Retina (tissue), 1 donor: ENCODE measurements around the gene SPATA33.
"Not testable (repeated sequence)": the region's sequence is repeated elsewhere in the genome, so short reads cannot be mapped to it uniquely, and the experiment has no call there.

Experiments used
- DNase-seq: peaks from one replicate; pipeline ENCODE4 v3.0.0-alpha.2; 2016

SPATA33 gene

GRCh38 chr16:89667000-89667399 is 9.4 kb downstream of the SPATA33 start:
- DNase-seq, result not testable (repeated sequence)

DNA sequence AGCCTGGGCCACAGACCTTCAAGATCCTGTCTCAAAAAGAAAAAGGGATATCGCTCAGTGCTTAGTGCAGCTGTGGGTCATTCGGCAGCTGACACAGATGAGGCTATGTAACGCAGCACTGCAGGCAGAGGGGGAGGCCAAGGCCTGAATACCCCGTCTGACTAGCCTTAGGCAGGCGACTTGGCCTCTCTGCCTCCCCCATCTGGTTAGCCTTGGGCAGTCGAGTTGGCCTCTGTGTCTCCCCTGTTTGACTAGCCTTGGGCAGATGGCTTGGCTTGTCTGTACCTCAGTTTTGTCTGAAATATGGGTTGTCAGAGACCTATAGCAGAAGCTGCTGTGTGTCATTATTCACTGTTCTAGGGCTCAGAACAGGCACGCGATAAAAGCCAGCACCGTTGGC is 10.0 kb downstream of the SPATA33 start:
- no peak for DNase-seq

- DNase-seq, result no peak
Observed at GRCh38 chr16:89668790-89669158, 11.1 kb downstream of the SPATA33 start.

GRCh38 chr16:89669755-89670154 is 12.1 kb downstream of the SPATA33 start:
- no peak for DNase-seq

DNA sequence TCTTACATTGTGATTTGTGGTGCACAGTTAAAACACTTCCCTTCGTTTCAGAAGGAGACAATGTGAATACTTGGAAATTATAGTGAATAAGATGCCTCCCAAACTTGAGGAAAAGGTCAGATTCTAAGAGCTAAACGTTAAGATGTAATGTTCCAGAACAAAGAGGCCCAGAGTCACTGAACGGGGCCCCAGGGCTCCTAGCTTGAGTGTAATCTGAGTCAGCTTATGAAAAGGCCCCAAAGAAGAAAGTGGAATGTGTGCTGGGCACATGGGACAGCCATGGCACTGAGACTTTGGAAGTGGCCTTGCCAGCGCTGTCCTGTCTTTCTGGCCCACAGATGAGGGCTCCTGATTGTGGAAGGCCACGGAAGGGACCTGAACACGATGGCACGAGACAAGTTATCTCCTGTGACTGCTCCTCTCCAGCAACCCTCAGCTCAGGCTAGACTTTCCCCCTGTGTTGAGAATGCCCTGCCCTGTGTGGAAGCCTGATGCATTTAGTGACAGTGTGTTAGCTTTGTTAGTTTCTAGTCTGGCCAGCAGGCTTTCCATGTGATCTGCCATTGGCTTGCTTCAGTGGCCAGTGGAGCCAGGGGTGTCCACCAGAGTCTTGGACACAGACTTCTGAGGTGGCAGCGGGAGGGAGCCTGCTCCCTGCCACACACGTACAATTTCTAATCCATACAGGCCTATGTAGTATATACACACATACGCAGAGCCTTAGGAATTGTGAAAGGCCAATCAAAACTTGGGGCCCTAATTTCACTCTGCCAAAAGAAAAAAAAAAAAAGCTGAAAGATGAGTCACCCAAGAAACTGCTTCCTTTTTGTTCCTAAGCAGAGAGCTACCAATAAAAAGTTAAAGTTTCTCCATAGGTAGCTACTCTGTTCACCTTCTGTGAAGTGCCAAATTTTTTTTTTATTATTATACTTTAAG is 13.1 kb downstream of the SPATA33 start:
- no peak for DNase-seq

DNA sequence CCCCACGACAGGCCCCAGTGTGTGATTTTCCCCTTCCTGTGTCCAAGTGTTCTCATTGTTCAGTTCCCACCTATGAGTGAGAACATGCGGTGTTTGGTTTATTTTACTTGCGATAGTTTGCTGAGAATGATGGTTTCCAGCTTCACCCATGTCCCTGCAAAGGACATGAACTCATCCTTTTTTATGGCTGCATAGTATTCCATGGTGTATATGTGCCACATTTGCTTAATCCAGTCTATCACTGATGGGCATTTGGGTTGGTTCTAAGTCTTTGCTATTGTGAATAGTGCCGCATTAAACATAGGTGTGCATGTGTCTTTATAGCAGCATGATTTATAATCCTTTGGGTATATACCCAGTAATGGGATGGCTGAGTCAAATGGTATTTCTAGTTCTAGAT is 13.9 kb downstream of the SPATA33 start:
- DNase-seq, result not testable (repeated sequence)

DNA sequence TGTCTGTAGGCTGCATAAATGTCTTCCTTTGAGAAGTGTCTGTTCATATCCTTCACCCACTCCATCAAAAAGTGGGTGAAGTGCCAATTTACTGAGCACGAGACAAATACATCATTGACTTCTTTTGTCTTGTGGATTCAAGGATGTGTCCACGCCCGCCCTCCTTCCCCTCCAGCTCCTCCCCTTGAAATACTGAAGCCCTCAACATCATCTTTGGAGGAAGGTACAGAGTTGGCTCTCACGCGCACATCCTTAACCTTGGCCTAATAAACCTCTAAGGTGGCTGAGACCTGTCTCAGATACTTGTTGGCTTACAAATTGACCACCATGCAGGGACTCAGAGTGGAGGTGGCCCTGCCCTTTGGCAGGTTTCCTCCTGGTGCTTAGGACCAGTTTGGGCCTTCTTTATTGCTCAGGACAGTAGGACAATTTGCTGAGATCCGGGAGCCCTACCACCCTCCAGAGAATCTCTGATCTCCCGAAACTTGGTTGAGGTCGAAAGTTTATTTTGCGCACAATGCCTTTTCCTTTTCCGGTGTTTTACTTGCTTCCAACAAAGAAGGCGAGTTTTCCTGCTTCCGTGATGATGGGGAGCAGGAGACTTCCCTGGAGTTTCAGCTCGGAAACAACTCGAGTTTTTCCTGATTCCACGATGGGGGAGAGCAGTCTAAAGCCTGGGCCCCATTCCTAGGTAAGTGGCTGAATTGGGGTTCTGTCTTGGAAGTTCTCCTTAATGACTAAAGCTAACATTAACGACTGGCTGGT is 14.7 kb downstream of the SPATA33 start:
- DNase-seq, result no peak

- DNase-seq, result no peak
Observed at GRCh38 chr16:89678258-89678657, 20.6 kb downstream of the SPATA33 start.

DNA sequence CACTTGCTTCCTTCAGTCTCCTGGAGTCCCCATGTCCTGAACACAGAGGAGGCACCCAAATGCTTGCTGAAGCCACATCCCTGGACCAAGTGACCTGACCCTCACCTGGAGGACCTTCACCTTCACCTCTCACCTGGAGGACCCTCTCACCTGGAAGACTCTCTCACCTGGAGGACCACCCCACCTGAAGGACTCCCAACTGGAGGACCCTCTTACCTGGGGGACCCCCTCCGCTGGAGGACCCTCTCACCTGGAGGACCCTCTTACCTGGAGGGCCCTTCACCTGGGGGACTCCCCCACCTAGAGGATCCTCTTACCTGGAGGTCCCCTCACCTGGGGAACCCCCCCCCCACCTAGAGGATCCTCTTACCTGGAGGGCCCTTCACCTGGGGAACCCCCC is 28.3 kb downstream of the SPATA33 start:
- no peak for DNase-seq

DNA sequence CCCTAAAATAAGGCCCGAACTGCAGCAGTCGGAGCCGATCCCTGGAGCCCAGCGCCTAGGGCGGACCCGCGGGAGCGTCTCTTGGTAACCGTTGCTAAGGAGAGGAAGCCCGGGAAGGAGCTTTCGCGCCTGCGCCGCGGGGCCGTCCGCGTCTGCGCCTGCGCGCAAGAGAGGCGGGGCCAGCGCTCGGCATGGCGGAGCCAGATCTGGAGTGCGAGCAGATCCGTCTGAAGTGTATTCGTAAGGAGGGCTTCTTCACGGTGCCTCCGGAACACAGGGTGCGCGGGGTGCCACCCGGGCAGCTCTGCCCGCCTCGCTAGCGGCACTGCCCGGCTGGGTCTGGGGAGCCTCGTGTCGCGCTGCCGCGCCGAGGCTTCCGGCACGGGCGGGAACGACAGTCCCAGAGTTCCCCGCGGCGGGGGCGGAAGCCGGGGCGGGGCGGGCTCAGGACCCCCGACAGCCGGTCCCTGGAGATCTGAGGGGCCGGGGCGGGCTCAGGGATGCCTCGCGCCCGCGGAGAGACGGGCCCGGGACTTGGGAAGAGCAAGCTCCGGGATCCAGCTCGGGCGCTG is 29.0 kb downstream of the SPATA33 start, which contains the start of gene CDK10:
CDK10 (plus strand) TSS at position 170 of the 572 bp plus-strand sequence; CDS start at position 192, 22 bp downstream.
- DNase-seq, result peak; percentile 99

GRCh38 chr16:89687092-89687940 is 29.7 kb downstream of the SPATA33 start:
- DNase-seq, result peak; percentile 84

- DNase-seq, result no peak
Observed at GRCh38 chr16:89688395-89688794, 30.8 kb downstream of the SPATA33 start.

- no peak for DNase-seq
Observed at GRCh38 chr16:89689142-89689541, 31.5 kb downstream of the SPATA33 start.

- not testable (repeated sequence) for DNase-seq
Observed at GRCh38 chr16:89689621-89690020, 32.0 kb downstream of the SPATA33 start.

GRCh38 chr16:89690392-89690901 is 32.8 kb downstream of the SPATA33 start:
- DNase-seq, result no peak

GRCh38 chr16:89691231-89691985 is 33.8 kb downstream of the SPATA33 start:
- no peak for DNase-seq

GRCh38 chr16:89691986-89692569 is 34.4 kb downstream of the SPATA33 start:
- DNase-seq, result no peak

DNA sequence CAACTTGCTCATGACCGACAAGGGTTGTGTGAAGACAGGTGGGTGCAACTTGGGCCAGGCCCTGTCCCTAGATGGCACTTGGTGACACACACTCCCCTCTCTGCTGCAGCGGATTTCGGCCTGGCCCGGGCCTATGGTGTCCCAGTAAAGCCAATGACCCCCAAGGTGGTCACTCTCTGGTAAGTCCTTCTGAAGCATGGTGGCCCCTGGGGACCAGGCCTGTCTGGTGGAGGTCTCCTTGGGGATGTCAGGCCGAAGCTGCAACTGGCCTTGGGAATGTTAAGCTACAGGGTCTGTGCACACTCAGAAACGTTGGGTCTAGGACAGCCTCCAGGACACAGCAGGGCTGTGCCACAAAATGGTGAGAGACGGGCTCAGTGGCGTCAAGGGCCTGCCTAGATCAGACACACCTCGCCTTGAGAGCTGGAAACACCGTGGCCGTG is 35.7 kb downstream of the SPATA33 start:
- no peak for DNase-seq

DNA sequence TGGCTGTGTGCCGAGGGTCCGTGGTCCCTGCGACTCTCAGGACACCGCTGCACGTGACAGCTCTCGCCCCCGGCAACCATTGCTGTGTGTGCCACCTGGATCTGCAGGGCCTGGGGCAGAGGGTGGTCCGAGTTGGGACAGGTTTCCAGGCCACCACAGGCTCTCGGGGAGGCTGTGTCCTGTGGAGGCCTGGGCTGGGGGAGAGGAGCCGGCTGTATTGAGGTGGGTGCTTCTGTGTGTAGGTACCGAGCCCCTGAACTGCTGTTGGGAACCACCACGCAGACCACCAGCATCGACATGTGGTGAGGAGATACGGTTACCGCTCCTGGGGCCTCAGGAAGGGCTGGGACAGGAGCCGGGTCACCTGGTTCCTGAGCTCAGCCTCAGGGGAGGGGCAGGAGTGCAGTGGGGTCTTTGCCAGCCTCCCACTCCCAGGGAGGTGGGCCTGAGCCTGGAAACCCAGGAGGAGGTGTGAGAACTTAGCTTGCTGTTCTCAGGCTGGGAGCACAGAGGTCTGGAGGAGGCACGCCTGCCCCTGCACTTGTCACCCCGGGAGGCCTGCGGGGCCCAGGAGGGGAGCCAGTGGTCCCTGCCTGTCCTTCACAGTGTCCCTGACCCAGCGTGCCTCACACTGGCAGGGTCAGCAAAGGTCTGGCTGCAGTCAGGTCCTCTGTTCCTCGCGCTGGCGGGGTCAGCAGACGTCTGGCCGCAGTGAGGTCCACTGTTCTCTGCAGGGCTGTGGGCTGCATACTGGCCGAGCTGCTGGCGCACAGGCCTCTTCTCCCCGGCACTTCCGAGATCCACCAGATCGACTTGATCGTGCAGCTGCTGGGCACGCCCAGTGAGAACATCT is 36.5 kb downstream of the SPATA33 start:
- no peak for DNase-seq

DNA sequence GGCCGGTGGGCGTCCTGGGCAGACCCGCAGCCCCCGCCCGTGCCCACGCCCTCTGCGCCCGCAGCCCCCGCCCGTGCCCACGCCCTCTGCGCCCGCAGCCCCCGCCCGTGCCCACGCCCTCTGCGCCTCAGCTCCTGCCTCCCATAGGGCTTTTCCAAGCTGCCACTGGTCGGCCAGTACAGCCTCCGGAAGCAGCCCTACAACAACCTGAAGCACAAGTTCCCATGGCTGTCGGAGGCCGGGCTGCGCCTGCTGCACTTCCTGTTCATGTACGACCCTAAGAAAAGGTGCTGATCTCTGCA is 37.1 kb downstream of the SPATA33 start:
- not testable (repeated sequence) for DNase-seq
